A549 (cell line): ENCODE measurements around the gene INPP5A. TPM values are rescaled to one million over a fixed set of nuclear protein-coding genes. Genes with fewer than 3 reads are reported as not detected.

Experiments used
- ATAC-seq, 2 experiments: fragments of 200-7000 bp in 1 of 2; fragments of >200 bp in 1 of 2; cut with Nextera tagmentation in 1 of 2; cut with Tn5 transposase in 1 of 2; 3 replicates each; pipeline versions ENCODE4 v1.8.0 to v1.9.1; 2018 to 2020; ENCODE audit warnings: mild to moderate bottlenecking in 1 of 2, moderate library complexity in 1 of 2
- CTCF ChIA-PET: fragments of 300-600 bp; sonication (Branson Sonifier 250); formaldehyde crosslinking; extraction: SDS; loops from one replicate; lab custom pipeline; 2021; ENCODE audit warnings: antibody characterized with exemption, inconsistent platforms; lab: Yijun Ruan, JAX
- POLR2A ChIA-PET: fragments of 350-600 bp; formaldehyde crosslinking; extraction: SDS; loops from one replicate; lab custom pipeline; 2021; ENCODE audit warnings: antibody characterized with exemption, inconsistent platforms; lab: Yijun Ruan, JAX
- DNase-seq, 2 experiments: peaks; one replicate each; pipeline versions ENCODE4 v3.0.0 to v3.0.0-alpha.2; 2011 to 2016; ENCODE audit warnings: low read depth in 1 of 2, low spot score in 1 of 2
- FAIRE-seq: peaks from 2 replicates; lab custom pipeline; 2011; peaks lifted over from hg19 to GRCh38; lab: Jason Lieb, UNC
- H3K27ac ChIP-seq, 2 experiments: fragments of >200 bp; sonication (Bioruptor Twin); formaldehyde crosslinking; 3 replicates each; pipeline ENCODE4 v1.5.1; 2016 to 2017
- H3K4me1 ChIP-seq: fragments of >200 bp; sonication (Bioruptor Twin); formaldehyde crosslinking; 3 replicates; pipeline ENCODE4 v1.6.1; 2016
- H3K4me2 ChIP-seq: fragments of >200 bp; sonication (Bioruptor Twin); formaldehyde crosslinking; 3 replicates; pipeline ENCODE4 v1.6.1; 2016
- H3K4me3 ChIP-seq: fragments of >200 bp; sonication (Bioruptor Twin); formaldehyde crosslinking; 3 replicates; pipeline ENCODE4 v1.5.1; 2016
- H3K9me3 ChIP-seq: fragments of >200 bp; sonication (Bioruptor Twin); formaldehyde crosslinking; 3 replicates; pipeline ENCODE4 v1.6.1; 2016
- BHLHE40 ChIP-seq: IDR thresholded peaks from 2 replicates; pipeline ENCODE4 v1.6.1; 2012; ENCODE audit warnings: low read depth, low read length, inconsistent platforms
- CBX2 ChIP-seq: fragments of 200-600 bp; sonication (generic); IDR thresholded peaks from 2 replicates; pipeline ENCODE4 v1.6.1; 2016; ENCODE audit warnings: low read depth, mild to moderate bottlenecking, borderline replicate concordance
- CHD2 ChIP-seq: fragments of 150-350 bp; IDR thresholded peaks from 2 replicates; pipeline ENCODE4 v1.6.1; 2014; ENCODE audit warnings: low read length; ENCODE audit not compliant: partially characterized antibody
- E2F6 ChIP-seq: IDR thresholded peaks from 2 replicates; pipeline ENCODE4 v1.6.1; 2012; ENCODE audit warnings: low read depth, borderline replicate concordance
- EHMT2 ChIP-seq: fragments of 200-600 bp; sonication (generic); IDR thresholded peaks from 2 replicates; pipeline ENCODE4 v1.6.1; 2016; ENCODE audit warnings: antibody characterized with exemption, low read depth, mild to moderate bottlenecking, moderate library complexity
- FOSL2 ChIP-seq, 2 experiments: fragments of 450-650 bp in 1 of 2; fragments of >200 bp in 1 of 2; sonication (Bioruptor Twin) in 1 of 2; formaldehyde crosslinking; IDR thresholded peaks; 2 replicates each; pipeline versions ENCODE4 v1.5.0 to v1.6.1; 2016 to 2020; ENCODE audit warnings: mild to moderate bottlenecking in 1 of 2, moderate library complexity in 1 of 2
- HDAC2 ChIP-seq: fragments of 200-600 bp; sonication (generic); IDR thresholded peaks from 2 replicates; pipeline ENCODE4 v1.6.1; 2016
- HMGXB4 ChIP-seq: fragments of 250-450 bp; sonication (Bioruptor Pico); IDR thresholded peaks from 2 replicates; pipeline ENCODE4 v1.5.0; 2021; ENCODE audit warnings: mild to moderate bottlenecking, moderate library complexity, borderline replicate concordance
- KDM5A ChIP-seq: fragments of 200-600 bp; sonication (generic); IDR thresholded peaks from 2 replicates; pipeline ENCODE4 v1.6.1; 2016; ENCODE audit warnings: antibody characterized with exemption, mild to moderate bottlenecking
- MAX ChIP-seq: IDR thresholded peaks from 2 replicates; pipeline ENCODE4 v1.6.1; 2012
- NPAS2 ChIP-seq: fragments of 250-450 bp; sonication (Bioruptor Pico); IDR thresholded peaks from 2 replicates; pipeline ENCODE4 v1.8.0; 2022; ENCODE audit warnings: mild to moderate bottlenecking, moderate library complexity, borderline replicate concordance
- NR3C1 ChIP-seq: fragments of >200 bp; sonication (Bioruptor Twin); formaldehyde crosslinking; IDR thresholded peaks from 3 replicates; pipeline ENCODE4 v1.6.1; 2017
- POLR2A ChIP-seq: IDR thresholded peaks from 2 replicates; pipeline ENCODE4 v1.6.1; 2012; ENCODE audit warnings: mild to moderate bottlenecking, low read length
- RCOR1 ChIP-seq: fragments of 150-350 bp; IDR thresholded peaks from 2 replicates; pipeline ENCODE4 v1.6.1; 2014; ENCODE audit warnings: antibody characterized with exemption, low read length, low read depth
- RFX5 ChIP-seq: fragments of 450-650 bp; IDR thresholded peaks from 2 replicates; pipeline ENCODE4 v1.7.1; 2014; ENCODE audit warnings: antibody characterized with exemption, mild to moderate bottlenecking, moderate library complexity
- RNF2 ChIP-seq: fragments of 200-600 bp; sonication (generic); IDR thresholded peaks from 2 replicates; pipeline ENCODE4 v1.6.1; 2016; ENCODE audit warnings: low read depth, mild to moderate bottlenecking, antibody characterized with exemption, moderate library complexity, borderline replicate concordance
- SMC3 ChIP-seq: fragments of >200 bp; sonication (Bioruptor Twin); formaldehyde crosslinking; IDR thresholded peaks from 3 replicates; pipeline ENCODE4 v1.6.1; 2018; ENCODE audit warnings: inconsistent platforms
- TFCP2L1 ChIP-seq: fragments of 250-450 bp; sonication (Bioruptor Pico); IDR thresholded peaks from 2 replicates; pipeline ENCODE4 v1.5.0; 2021; ENCODE audit warnings: mild to moderate bottlenecking
- TP53 ChIP-seq: fragments of 250-450 bp; sonication (Bioruptor Pico); IDR thresholded peaks from 2 replicates; pipeline ENCODE4 v1.5.0; 2021; ENCODE audit warnings: mild to moderate bottlenecking, moderate library complexity
- ZC3H11A ChIP-seq: fragments of 450-650 bp; IDR thresholded peaks from 2 replicates; pipeline ENCODE4 v1.6.1; 2014; ENCODE audit warnings: antibody characterized with exemption, mild to moderate bottlenecking
- ZFP36 ChIP-seq: fragments of 450-650 bp; IDR thresholded peaks from 2 replicates; pipeline ENCODE4 v1.6.1; 2014; ENCODE audit warnings: borderline replicate concordance; ENCODE audit not compliant: partially characterized antibody
- ZNF302 ChIP-seq: fragments of 250-450 bp; sonication (Bioruptor Pico); IDR thresholded peaks from 2 replicates; pipeline ENCODE4 v1.9.0; 2021; ENCODE audit warnings: inconsistent platforms, mild to moderate bottlenecking, moderate library complexity
- WGBS: methylation state at CpG from one replicate; pipeline ENCODE4 v1.1.6; 2017; ENCODE audit errors: missing lambda C conversion rate; 5-methylcytosine and 5-hydroxymethylcytosine counted together
- polyA plus RNA-seq, 4 experiments: library from polyadenylated mRNA; depleted of rRNA in 3 of 4; stranded (reverse); fragments of >200 nt; fragmentation: RNase III in 1 of 4; extraction: RNeasy Plus Mini Kit Qiagen cat#74134 plus additional on column Dnase treatment in 1 of 4; gene quantifications; 2 replicates in 3 of 4; 3 replicates in 1 of 4; pipeline ENCODE4 v1.2.3, GENCODE V29; 2011 to 2017

INPP5A gene
- polyA plus RNA-seq, 2 of the 4 experiments (the other 2 are of a cell fraction): 13.7 to 15.1 TPM

- ChIA-PET CTCF (no interaction called here), POLR2A (no interaction called here)
- Histone ChIP-seq H3K4me1 (no peaks in the 10 kb centered on the region), H3K9me3 (no peaks in the 10 kb centered on the region), H3K4me3 (no peak overlapping the region), H3K4me2 (no peak overlapping the region), H3K27ac (no peak overlapping the region)
- FAIRE-seq (no peak), DNase-seq (no peak), ATAC-seq (no peak)
- TF ChIP-seq ZFP36: no peak
- no peak for TF ChIP-seq CBX2
- no peak for TF ChIP-seq RNF2
- no peak for TF ChIP-seq RCOR1
- TF ChIP-seq TP53: no peak
- no peak for TF ChIP-seq TFCP2L1 (CRISPR knock-in tag)
- no peak for TF ChIP-seq MAX
- no peak for TF ChIP-seq E2F6
- no peak for TF ChIP-seq NR3C1
- TF ChIP-seq SMC3: no peak
- TF ChIP-seq BHLHE40: no peak
- TF ChIP-seq RFX5: no peak
- TF ChIP-seq FOSL2 (IDR thresholded peaks at IDR 0.05): no peak
- TF ChIP-seq FOSL2 (CRISPR knock-in tag; IDR thresholded peaks at IDR 0.05): no peak
- TF ChIP-seq CHD2: no peak
- TF ChIP-seq HDAC2: no peak
- no peak for TF ChIP-seq KDM5A
- 86% methylated on average over 13 of the region's 13 CpGs for WGBS
Observed at GRCh38 chr10:132766291-132766690, 228.7 kb downstream of the INPP5A start.

GRCh38 chr10:132768346-132769248 is 231.0 kb downstream of the INPP5A start:
- FAIRE-seq: no peak
- TF ChIP-seq ZC3H11A (no peak), RFX5 (no peak), POLR2A (no peak), EHMT2 (no peak), ZNF302 (CRISPR knock-in tag) (no peak), HMGXB4 (CRISPR knock-in tag) (no peak), NPAS2 (CRISPR knock-in tag) (no peak)
- H3K9me3 ChIP-seq: no peaks in the 10 kb centered on the region
- H3K4me3 ChIP-seq: no peak overlapping the region
- H3K27ac ChIP-seq: no peak overlapping the region
- H3K4me2 ChIP-seq: no peak overlapping the region
- 91% methylated on average over 37 of the region's 41 CpGs for WGBS
- POLR2A ChIA-PET: no interaction called here
- CTCF ChIA-PET: interaction anchor here (1.0 kb wide), 1 partner anchor 114 kb away, joined by 3 read pairs; no protein-coding TSS in a partner anchor
- ATAC-seq: no peak
- H3K4me1 ChIP-seq: no peaks in the 10 kb centered on the region
- DNase-seq: no peak
